GM18907 (cell line): ENCODE measurements around the gene SETDB2.
"Not testable (repeated sequence)": the region's sequence is repeated elsewhere in the genome, so short reads cannot be mapped to it uniquely, and the experiment has no call there.

Experiments
- ATAC-seq: cut with Tn5 transposase; IDR thresholded peaks from one replicate; pipeline ENCODE4 v1.9.1; 2021; ENCODE audit warnings: mild to moderate bottlenecking, moderate library complexity; ENCODE audit not compliant: unreplicated experiment

SETDB2 gene

GRCh38 chr13:49464621-49465325 lies 20.7 kb downstream of the SETDB2 start:
- ATAC-seq = no peak

DNA sequence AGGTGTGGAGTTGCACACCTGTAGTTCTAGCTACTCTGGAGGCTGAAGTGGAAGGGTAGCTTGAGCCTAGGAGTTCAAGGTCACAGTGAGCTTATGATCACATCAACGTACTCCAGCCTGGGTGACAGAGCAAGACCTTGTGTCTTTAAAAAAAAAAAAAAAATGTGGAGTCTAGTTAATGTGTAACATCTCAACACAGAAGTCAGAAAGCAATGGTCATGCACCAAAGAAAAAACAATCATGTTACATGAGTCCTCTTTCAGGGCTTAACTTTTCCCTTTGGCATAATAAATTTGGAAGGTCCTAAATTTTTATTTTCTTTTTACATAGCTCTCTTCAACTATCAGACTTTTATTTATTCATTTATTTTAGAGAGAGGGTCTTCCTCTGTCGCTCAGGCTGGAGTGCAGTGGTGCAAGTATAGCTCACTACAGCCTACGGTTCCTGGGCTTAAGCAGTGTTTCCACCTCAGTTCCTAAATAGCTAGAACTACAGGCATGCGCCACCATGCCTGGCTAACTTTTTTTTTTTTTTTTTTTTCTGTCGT lies 22.3 kb downstream of the SETDB2 start:
- no peak for ATAC-seq

- ATAC-seq = no peak
These were observed 28.1 kb downstream of the SETDB2 start for GRCh38 chr13:49472186-49472585.

- no peak for ATAC-seq
These were observed 32.5 kb downstream of the SETDB2 start for GRCh38 chr13:49476529-49476928.

GRCh38 chr13:49481788-49482187 lies 37.7 kb downstream of the SETDB2 start:
- ATAC-seq = no peak

- no peak for ATAC-seq
These were observed 44.5 kb downstream of the SETDB2 start for GRCh38 chr13:49488563-49488962.

DNA sequence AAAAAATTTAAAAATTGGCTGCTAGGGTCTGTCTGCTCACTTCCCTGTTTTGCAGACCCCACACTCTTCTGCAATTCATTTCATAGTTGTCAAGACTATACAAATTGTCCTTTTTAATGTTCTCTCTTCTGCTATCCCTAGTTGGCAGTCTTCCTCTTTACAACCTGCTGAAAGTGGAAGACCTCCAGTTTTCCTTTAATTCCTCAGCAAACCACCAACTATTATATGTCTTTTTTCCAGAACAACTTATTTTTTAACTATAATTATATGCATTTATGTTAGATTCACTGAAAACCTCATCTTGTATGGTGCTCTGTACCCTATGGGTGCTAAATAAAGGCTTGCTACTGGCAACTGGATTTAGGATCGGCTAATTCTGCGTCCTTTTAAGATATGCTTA lies 50.6 kb downstream of the SETDB2 start:
- ATAC-seq = no peak

DNA sequence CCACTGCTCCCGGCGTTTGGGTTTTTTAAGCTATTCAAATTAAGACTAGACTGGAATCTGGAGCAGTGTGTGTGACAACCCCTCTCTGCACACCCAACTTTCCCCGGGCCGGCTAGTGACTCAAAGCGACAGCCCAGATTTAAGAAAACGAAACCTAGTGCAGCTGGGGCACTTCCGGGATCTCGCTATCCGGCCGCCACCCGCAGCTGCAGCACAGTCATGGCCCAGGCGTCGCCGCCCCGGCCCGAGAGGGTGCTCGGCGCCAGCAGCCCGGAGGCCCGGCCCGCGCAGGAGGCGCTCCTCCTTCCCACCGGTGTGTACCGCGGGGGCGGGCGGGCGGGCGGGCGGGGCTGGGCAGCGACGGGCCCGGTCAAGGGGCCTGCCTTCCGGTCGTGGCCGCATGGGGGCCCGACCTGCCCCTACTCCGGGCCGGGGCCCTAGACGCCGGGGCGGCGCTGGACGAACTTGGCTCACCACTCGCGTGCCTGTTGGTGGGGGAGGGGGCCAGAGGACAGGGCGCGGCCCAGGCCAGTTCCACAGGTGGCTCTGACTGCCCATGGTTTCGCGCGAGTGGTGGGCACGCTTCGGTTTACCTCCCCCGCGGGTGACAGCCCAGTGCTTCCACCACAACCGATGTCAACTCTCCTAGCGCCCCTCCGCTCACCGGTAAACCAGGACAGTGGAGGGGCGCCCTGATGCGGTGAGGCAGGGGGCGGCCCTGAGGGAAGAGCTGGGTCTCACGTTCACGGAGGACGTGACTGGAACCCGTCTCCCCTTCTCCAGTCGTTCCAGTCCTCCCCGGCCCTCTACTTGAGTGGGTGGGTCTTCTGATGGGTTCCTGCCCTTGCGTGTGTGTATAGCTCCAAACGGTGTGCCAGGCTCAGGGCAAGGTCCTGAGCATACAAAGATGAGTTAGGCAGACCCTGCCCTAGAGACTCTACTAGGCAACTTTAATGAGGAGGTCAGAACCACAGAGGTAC lies 52.0 kb downstream of the SETDB2 start, which contains the start of gene PHF11:
Gene PHF11, plus strand, starts transcription at position 171 of the 980 bp plus-strand sequence. Its CDS starts 49 bp downstream, at position 220.
- ATAC-seq = peak; percentile 88

- not testable (repeated sequence) for ATAC-seq
These were observed 52.8 kb downstream of the SETDB2 start for GRCh38 chr13:49496837-49497236.

DNA sequence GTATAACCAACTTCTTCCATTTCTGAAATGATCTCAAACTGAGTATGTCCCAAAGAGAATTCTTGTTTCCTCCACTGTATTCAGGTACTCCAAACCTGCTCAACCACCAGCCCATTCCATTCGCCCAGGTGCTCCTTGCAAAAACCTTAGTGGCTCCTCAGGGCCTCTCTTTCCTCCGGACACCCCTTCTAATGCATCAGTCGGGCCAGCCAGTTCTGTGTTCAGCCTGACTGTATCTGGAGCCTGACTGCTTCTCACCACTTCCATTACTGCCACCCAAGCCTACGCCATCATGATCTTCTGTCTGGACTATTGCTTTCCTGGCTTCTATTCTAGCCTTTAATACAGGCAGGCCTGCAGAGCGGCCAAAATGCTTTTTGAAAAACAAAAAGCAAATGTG lies 53.2 kb downstream of the SETDB2 start:
- no peak for ATAC-seq

- no peak for ATAC-seq
These were observed 54.1 kb downstream of the SETDB2 start for GRCh38 chr13:49498206-49498605.

GRCh38 chr13:49499889-49500660 lies 56.0 kb downstream of the SETDB2 start:
- no peak for ATAC-seq

DNA sequence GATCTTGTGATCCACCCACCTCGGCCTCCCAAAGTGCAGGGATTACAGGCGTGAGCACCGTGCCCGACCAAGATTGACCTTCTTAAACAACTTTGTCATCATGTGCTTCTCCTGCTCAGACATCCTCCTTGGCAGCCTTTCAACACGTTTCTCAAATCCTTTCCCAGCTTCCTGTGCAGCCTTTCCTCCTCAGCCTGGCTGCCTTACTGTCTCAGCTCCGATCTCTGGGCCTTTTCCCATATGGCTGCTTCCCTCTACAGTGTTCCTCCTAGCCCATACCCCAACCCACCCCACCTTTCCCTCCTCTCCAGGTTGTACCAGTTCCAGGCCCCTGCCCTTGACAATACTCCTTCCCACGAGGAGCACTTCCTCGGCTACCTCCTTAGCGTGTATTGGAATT lies 58.9 kb downstream of the SETDB2 start:
- no peak for ATAC-seq

- no peak for ATAC-seq
These were observed 59.9 kb downstream of the SETDB2 start for GRCh38 chr13:49503951-49504350.

DNA sequence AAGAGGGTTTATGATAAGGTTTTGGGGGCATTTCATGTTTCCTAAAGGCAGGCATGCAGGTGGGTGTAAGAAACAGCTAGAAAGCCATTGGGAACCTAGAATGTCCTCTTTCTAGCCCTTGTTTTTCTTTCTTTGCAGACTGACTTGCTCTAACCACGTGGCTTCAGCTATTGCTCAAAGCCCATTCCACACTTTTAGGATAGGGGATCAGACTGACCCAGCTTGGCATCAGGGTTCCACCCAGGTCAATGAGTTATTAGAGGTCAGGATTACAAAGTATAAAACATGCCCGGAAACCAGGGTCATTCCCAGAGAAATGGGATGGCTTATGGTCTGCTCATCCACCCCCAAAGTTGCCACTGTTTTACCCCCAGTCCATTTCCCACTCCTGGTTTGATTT lies 68.5 kb downstream of the SETDB2 start:
- no peak for ATAC-seq

DNA sequence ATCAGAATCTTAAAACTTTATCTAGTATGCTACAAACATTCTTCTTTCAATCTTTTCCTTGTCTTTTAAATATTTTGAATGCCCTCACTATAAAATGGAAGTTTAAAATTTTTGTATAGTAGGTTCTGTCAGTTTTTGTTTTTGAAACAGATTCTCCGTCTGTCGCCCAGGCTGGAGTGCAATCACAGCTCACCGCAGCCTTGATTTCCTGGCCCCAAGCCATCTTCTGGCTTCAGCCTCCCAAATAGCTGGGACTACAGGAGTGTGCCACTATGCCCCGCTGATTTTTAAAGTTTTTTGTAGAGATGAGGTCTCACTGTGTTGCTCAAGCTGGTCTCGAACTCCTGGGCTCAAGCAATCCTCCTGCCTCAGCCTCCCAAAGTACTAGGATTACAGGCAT lies 72.4 kb downstream of the SETDB2 start:
- no peak for ATAC-seq

DNA sequence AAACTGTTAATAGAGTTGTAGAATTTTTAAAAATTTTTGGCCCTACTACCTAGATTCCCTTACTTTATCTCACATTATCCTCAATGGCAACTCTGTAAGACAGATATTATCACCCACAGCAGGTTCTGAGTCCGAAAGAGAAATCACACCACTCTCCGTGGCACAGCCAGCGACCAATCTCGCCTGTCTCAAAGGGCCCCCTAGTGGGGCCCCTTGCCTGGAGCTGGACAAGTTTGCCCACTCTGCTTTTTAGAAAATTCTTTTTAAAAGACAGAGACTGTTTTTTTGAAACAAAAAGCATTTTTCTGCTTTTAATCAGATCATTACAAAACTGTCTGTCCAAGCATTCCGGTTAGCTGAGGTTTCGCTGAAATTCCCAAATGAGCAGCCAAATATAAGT lies 73.4 kb downstream of the SETDB2 start:
- ATAC-seq = no peak

- ATAC-seq = no peak
These were observed 77.2 kb downstream of the SETDB2 start for GRCh38 chr13:49521224-49521623.

GRCh38 chr13:49524740-49525501 lies 80.8 kb downstream of the SETDB2 start:
- no peak for ATAC-seq

DNA sequence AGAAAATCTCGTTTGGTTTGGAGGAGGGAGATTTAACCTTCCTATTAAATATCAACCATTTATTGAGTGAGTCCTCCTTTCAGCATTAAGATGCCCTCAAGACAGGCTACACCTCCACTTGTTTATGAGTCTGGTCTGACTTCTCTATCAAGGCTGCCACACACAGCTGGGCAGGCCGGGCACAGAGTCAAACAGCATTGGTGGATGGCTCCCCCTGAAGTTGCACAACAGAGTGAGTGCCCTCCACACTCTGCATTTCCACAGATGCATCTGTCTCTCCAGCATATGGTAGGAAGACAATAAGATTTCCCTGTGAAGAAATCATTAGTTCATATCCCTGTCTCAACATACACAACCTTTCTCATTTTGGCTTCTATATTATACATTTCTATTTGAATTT lies 83.0 kb downstream of the SETDB2 start:
- no peak for ATAC-seq
